GM19043 (cell line): ENCODE data around the gene ARMC9.
"Not testable (repeated sequence)": the region's sequence is repeated elsewhere in the genome, so short reads cannot be mapped to it uniquely, and the experiment has no call there.

Source experiments
- ATAC-seq: cut with Tn5 transposase; IDR thresholded peaks from one replicate; pipeline ENCODE4 v1.9.1; 2021; ENCODE audit warnings: low read depth; ENCODE audit not compliant: unreplicated experiment

ARMC9 gene

DNA sequence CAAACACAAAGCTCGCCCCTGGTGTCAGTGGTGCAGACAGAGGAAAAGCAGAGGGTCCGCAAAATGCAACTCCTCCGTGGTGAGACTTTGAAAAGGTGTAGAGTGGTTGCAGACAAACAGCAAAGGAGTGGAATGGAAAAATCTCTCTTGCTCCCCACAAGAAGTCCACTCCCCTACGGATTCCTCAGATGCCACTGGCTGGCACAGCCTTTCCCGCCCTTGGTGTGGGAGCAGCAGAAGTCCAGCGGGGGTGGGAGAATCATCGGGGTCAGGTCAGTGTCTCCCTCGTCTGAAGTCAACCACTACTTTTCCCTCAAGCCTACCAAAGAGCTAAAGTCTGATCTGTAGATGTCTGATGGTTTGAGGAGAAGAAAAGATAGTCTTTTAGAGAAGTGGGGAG is 174.8 kb downstream of the ARMC9 start:
- ATAC-seq: no peak

DNA sequence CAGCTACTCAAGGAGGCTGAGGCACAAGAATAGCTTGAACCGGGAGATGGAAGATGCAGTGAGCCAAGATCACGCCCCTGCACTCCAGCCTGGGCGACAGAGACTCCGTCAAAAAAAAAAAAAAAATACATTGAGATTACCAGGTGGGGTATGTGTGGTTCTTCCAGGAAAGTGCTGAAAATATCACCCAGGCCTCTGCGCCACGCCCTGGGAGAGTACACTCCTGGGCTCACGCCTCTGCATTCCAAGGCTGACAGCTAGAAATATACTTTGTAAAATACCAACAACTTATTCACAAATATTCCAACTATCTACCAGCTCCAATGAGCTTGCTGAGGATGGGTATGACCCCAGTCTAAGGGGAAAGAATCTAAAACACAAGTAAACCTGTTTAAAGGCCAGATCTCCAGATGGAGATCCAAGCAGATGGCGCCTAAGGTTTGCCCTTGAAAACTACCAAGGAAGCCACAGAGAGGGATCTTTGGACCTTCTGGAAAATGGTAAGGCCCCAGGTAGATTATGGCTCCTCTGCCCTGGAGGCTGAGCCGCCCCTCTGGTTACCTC is 175.4 kb downstream of the ARMC9 start:
- ATAC-seq: no peak

DNA sequence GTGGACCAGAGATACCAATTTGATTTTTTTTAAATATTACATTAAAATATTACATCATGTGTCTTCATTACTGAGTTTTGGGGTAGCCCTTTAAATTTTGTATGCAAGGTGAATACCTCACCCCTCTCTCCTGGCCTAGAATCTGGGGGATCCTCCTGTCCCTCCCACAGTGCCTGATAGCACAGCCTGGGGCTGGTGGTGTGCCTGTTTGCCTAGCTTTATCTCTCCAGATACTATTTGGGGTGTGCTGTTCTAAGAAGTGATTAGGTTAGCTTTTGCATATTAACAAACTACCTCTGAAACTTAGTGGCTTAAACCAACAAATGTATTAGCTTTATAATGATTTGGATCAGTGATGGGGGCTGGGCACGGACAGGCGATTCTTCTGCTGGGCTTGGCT is 176.3 kb downstream of the ARMC9 start:
- no peak for ATAC-seq

DNA sequence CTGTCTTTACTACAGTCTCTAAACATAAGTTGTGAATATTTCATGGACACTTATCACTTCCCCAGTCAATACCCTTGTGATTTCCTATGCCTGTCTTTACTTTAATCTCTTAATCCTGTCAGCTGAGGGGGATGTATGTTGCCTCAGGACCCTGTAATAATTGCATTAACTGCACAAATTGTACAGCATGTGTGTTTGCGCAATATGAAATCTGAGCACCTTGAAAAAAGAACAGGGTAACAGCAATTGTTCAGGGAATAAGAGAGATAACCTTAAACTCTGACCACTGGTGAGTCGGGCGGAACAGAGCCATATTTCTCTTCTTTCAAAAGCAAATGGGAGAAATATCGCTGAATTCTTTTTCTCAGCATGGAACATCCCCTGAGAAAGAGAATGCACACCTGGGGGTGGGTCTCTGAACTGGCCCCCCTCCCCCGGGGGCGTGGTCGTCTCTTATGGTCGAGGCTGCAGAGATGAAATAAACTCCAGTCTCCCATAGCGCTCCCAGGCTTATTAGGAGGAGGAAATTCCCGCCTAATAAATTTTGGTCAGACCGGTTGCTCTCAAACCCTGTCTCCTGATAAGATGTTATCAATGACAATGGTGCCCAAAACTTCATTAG is 177.7 kb downstream of the ARMC9 start:
- not testable (repeated sequence) for ATAC-seq

DNA sequence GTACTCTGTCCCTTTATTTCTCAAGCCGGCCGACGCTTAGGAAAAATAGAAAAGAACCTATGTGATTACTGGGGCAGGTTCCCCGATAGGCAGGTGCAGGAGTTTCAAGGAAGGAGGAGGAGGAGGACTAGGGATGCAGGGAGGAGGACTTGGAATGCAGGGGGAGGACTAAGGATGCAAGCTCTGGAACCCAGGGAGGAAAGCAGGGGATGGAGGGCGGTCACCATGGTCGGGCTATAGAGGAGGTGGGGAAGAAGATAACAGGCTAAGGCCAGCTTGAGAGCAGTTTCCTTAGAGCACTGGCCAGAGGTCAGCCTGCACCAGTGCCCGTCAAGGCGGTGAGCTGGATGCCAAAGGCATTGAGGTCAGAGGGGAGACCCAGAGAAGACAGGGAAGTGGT is 178.4 kb downstream of the ARMC9 start:
- no peak for ATAC-seq

DNA sequence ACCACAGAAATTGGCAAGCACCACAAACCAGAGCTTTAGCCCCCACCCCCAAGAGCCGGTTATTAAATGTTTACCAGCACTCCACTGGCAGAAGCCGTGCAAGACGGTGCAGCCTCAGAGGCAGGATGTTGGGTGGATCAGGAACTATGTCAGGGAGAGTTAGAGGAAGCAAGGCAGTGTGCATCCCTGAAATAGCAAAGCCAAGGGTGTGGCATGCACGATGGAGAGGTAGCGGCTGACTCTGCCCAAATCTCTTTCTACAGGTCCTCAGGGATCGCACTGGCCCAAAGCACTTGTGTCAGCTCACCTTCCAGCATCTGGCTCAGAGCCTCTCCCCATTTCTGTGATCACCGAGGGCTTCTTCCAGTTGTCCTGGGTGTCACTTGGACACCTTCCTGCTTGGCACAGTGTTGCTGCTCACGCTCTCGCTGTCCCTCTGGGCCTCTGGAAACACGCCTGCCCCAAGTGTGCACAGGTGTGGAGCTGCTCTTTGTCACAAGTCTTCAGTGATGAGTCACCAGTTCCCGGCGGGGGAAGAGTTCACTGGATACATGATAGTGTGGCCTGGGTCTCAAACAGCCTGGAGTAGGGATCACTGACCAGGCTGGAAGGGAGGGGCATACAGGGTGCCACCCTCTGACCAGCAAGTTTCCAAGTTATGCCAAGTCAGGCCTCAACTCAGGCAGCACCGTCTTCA is 179.7 kb downstream of the ARMC9 start:
- no peak for ATAC-seq

DNA sequence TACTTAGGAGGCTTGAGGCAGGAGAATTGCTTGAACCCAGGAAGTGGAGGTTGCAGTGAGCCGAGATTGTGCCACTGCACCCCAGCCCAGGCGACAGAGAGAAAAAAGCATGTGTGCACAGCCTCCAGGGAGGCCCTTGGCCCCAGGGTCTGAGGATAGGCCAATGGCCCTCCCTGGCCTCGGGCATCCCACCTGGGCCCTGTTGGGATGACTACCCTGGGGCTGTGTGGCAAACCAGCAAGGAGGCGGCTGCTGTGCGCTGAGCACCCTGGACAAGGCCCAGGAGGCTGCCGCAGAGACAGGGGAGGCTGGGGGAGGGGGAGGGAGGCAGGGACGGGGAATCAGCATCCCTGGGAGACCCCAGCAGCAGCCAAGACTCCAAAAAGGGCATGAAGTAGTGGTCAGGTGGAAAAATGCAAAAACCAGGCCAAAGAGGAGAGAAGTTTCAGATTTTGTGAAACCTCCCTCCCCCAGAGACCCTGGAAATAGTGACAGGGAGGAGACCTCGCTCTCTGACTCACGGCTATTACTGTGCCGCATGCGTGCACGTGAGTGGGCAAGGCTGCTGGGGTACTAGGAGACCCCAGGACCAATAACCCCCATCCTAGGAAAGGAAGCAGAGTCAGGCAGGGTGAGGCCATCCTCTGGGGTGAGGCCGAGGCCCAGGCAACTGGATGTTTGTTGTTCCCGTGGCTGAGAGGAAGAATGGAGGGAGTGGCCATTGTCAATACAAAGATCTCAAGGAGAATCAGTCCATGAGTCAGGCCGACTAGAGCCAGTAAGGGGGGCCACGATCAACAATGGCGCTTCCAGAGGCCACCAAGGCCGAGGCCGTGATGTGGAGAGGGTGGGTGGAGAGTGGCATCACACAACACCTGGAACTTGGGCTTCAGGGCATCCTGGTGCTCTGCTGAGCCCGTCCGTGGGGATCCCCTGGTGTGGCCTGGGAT is 181.1 kb downstream of the ARMC9 start:
- ATAC-seq: no peak

DNA sequence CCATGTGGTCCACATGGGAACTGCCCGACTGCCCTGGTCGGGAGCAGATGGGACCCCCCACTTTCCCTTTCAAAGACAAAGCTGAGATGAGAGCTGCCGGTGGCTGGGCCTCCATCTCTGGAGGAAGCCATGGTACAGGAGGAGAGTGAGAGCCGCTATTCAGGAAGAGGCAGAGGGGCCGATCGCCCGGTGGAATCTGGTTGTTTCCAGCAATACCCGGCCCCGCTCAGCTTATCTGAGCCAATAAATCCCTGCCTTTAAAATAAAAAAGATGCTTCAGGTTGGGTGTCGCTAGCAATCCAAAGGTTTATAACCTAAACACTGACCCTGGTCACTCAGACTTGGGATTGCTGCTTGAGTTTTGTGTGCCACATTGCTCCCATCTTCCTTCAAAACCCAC is 181.9 kb downstream of the ARMC9 start:
- ATAC-seq: no peak

DNA sequence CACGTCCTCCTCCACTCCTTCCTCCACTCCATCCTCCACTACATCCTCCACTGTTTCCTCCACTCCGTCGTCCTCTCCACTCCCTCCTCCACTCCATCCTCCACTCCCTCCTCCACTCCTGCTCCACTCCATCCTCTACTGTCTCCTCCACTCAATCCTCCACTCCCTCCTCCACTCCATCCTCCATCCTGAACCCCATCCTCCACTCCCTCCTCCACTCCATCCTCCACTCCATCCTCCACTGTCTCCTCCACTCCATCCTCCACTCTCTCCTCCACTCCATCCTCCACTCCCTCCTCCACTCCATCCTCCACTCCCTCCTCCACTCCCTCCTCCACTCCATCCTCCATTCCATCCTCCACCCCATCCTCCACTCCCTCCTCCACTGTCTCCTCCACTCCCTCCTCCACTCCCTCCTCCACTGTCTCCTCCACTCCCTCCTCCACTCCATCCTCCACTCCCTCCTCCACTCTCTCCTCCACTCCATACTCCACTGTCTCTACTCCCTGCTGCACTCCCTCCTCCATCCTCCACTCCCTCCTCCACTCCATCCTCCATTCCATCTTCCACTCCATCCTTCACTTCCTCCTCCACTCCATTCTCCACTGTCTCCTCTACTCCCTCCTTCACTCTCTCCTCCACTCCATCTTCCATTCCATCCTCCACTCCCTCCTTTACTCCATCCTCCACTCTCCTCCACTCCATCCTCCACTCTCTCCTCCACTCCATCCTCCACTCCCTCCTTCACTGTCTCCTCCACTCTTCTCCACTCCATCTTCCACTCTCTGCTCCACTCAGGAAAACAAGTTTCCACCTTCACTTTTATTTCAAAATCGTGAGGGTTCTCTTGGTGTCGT is 182.8 kb downstream of the ARMC9 start:
- no peak for ATAC-seq

DNA sequence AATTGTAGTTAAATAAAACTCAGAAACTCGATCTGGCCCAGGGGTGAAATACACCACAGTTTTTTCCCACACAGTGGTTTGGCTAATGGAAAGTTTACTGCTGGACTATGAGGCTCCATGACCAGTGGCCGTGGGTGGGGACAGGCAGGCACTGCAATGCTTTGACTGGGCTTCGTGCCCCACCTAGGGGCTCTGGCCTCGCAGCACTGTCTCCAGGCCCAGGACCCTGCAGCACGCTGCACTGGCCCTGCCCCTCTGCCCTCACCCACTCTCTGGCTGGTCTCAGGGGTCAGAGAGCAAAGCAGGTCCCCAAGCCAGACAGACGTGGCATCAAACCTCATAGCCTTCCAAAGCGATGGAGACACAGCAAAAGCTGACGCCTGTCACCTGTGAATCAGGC is 183.7 kb downstream of the ARMC9 start:
- no peak for ATAC-seq

DNA sequence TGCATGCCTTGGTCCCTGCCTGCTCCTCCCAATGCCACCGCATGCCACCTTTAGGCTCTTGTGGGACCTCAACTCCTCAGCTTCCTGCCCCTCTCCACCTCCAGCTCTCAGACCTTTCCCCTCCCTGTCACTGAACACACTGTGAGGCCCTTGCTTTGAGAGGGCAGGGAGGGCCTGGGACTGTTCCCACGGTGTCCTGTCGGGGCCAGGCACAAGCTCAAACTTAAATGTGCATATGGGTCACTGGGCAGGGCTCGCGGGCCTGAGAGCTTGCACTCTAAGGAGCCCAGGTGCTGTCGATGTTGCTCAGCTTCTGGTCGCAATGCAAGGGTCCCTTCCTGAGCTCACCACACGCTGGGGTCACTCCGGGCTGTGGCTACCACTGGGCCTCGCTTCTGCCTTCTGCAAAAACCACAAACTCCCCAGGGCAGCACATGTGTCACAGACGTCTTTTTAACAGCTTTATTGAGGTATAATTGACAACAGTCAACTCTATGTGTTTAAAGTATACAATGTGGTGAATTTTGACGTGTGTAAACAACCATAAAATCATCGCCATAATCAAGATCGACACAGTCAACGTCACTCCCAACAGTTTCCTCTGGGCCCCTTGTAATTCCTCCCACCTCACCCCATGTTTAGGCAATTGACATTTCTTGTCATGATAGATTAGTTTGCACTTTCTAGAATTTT is 185.1 kb downstream of the ARMC9 start:
- ATAC-seq: no peak

DNA sequence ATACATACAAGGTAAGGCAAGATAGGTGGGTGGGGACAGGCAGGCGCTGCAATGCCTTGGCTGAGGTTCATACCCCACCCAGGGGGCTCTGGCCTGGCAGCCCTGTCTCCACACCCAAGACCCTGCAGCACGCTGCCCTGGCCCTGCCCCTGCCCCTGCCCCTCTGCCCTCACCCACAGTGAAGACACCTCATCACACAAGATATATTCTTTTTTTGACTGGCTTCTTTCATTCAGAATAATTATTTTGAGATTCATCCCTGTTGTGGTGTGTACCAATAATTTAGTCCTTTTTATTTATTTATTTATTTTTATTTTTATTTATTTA is 185.6 kb downstream of the ARMC9 start:
- ATAC-seq: no peak

DNA sequence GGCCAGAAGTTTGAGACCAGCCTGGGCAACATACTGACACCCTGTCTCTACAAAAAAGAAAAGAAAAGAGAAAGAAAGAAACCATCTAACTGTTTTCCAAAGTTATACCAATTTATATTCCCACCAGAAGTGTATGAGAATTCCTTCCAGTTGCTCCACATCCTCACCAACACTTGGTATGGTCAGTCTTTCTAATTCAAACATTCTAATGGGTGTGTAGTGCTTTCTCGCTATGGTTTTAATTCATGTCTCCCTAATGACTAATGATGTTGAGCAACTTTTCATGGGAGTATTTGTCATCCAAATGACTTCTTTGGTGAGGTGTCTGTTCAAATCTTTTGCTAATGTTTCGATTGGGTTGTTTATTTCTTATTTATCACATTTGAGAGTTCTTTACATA is 186.5 kb downstream of the ARMC9 start:
- ATAC-seq: no peak

DNA sequence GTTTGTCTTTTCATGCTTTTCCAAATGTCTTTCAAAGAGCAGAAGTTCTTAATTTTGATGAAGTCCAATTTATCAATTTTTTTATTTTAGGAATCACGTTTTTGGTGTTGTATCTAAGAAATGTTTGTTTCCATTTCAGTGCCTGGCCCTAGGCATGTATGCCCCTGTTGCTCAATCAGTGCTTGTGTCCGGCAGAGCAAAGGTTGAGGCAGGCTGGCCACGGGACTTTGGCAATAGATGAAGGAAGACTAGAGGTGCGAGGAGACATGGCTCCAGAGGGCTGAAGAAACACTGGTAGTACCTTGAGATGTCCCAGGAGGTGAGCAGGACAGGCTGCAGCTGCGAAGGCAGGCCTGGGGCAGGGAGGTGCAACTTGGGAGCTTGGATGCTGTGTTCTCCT is 187.0 kb downstream of the ARMC9 start:
- ATAC-seq: no peak

DNA sequence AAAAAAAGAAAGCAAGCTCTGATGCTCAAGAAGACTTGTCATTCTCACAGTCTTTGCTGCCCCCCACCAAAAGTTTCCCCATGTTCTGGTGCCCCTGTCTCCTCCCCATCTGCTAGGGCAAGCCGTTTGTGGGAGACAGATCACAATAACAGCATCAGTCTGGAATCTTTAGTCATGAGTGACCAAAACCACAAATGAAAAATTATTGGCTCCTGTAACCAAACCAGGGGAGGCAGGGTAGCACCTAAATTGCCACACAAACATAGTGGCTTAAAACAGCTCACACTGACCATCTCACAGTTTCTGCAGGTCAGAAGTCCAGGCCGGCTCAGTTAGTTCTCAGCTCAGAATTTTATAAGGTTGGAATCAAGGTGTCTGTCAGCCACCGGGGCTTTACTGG is 188.0 kb downstream of the ARMC9 start:
- ATAC-seq: no peak

DNA sequence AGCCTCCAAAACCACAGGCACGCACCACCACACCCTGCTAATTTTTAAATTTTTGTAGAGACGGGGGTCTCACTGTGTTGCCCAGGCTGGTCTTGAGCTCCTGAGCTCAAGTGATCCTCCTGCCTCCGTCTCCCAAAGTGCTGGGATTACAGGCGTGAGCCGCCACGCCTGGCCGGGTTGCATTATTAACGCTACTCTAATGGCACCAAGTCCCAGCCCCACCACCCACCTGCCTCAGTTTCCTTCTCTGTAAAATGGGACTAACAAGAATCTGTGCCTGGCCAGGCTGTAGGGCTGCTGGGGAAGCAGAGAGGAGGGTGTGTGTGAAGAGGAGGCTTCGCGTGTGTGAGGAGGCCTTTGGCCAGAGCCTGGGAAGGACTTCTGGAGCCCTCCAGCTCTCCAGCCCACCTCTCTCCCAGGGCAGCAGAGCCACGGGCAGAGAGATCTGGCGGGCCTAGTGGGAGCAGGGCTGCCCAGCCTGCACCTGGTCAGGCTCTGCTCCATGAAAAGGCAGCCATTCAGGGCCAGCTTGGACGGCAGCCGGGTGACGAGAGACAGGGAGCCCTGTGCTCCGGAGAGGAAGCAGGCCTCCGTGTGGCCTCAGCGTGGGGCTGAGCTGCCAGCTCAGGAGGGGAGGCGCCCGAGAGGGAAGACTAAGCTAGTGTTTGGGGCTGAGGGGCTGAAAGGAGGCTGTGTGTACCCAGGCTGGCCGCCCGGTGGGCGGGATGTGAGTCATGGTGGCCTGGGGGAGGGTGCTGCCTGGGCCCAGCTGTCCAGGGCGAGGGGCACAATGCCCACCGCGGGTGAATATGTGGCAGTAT is 189.7 kb downstream of the ARMC9 start:
- ATAC-seq: no peak

DNA sequence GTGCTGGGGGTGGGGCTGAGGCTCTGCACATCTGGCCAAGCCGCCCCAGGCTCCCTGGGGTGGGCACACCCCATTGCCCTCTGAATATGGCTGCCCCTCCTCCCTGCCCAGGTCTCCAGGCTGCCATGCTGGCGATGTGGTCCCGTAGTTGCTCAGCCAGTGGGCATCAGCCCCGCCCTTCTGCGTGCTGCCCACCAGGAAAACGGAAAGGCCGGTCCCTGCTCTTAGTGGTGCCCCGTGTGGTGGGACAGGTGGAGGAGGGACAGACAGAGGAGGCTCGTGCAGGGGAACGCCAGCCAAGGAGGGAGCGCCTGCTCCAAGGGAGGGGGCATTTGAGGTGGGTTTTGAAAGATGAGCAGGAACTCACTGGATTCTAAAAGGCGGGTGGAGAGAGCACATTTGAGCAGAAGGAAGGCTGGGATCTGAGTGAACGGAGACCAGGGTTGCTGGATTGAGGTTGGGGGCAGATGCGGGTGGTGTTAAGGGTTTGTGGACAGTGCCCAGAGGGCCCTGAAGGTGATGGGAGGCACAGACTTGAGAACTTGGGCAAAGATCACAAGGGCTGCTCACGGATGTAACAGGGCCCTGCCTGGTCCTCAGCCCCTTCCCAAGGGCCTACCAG is 190.4 kb downstream of the ARMC9 start:
- ATAC-seq: no peak

DNA sequence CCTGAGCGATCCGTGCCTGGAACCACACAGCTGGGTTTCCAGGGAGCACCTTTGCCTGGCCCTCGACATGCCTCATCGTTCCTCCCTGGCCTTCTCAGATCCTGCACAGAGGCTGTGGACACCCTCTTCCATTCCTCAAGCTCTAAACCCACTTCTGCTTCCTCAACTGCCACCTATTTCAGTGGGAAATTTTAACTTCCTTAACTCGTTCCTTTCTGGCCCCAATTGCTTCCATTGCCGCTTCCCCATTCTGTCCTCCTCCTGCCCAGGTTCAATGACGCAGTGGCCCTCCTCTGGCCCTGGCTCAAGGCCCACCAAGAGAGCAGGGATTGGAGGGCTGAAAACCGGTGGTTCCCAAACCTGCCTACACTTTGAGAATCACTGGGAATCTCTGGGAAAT is 192.2 kb downstream of the ARMC9 start:
- no peak for ATAC-seq

DNA sequence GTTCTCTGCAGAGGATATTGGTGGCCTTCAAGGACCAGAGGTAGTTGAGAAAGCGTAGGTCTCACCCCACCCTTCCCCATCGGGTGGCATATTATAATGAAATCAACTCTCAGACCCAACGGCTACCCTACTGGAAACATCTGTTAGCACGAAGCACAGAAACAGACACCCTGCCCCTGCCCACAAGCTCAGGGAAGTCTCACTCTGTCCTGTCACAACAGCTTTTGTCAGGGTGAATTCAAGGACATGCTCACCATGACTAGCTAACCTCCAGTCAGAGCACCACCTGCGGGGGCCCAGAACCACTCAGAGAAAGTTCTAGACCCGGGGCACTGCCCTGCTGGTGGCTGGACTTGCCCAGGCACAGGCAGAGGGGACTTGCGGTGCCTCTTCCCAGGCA is 193.6 kb downstream of the ARMC9 start:
- ATAC-seq: no peak
